ENCODE data around the gene FANCE.

The FANCE gene

GRCh38 chr6:35465646-35466045, 13.5 kb downstream of the FANCE start:
- no peak for FAIRE-seq
- no peak for DNase-seq (ENCODE audit: low spot score)

- FAIRE-seq = no peak
- DNase-seq (ENCODE audit: low spot score) = peak; percentile 97
Observed at GRCh38 chr6:35468181-35468979, 16.2 kb downstream of the FANCE start, which contains the start of gene RPL10A. Gene RPL10A (plus strand): TSS chr6:35468401. CDS start chr6:35468435, 34 bp downstream.

- DNase-seq (ENCODE audit: low spot score) = no peak
- FAIRE-seq = no peak
Observed at GRCh38 chr6:35468980-35469750, 17.0 kb downstream of the FANCE start.

GRCh38 chr6:35469751-35470662, 17.9 kb downstream of the FANCE start:
- DNase-seq (ENCODE audit: low spot score) (peak; percentile 41), FAIRE-seq (no peak)

- DNase-seq (ENCODE audit: low spot score) = no peak
- no peak for FAIRE-seq
Observed at GRCh38 chr6:35470663-35471120, 18.6 kb downstream of the FANCE start.

- FAIRE-seq (no peak), DNase-seq (ENCODE audit: low spot score) (no peak)
Observed at GRCh38 chr6:35471836-35472345, 19.8 kb downstream of the FANCE start.

GRCh38 chr6:35473075-35473849, 21.1 kb downstream of the FANCE start:
- DNase-seq (ENCODE audit: low spot score) (no peak), FAIRE-seq (no peak)

- FAIRE-seq (no peak), DNase-seq (ENCODE audit: low spot score) (no peak)
Observed at GRCh38 chr6:35473850-35474130, 21.7 kb downstream of the FANCE start.

- no peak for DNase-seq (ENCODE audit: low spot score)
- FAIRE-seq = no peak
Observed at GRCh38 chr6:35474131-35474941, 22.2 kb downstream of the FANCE start.

GRCh38 chr6:35474942-35475570, 22.9 kb downstream of the FANCE start:
- DNase-seq (ENCODE audit: low spot score) = no peak
- FAIRE-seq = no peak

- FAIRE-seq (no peak), DNase-seq (ENCODE audit: low spot score) (no peak)
Observed at GRCh38 chr6:35475573-35475972, 23.4 kb downstream of the FANCE start.

- FAIRE-seq (no peak), DNase-seq (ENCODE audit: low spot score) (no peak)
Observed at GRCh38 chr6:35476004-35476403, 23.9 kb downstream of the FANCE start.

GRCh38 chr6:35477028-35477427, 24.9 kb downstream of the FANCE start:
- FAIRE-seq = no peak
- no peak for DNase-seq (ENCODE audit: low spot score)

GRCh38 chr6:35477551-35478179, 25.5 kb downstream of the FANCE start:
- no peak for DNase-seq (ENCODE audit: low spot score)
- no peak for FAIRE-seq

GRCh38 chr6:35478259-35478658, 26.1 kb downstream of the FANCE start:
- FAIRE-seq (no peak), DNase-seq (ENCODE audit: low spot score) (no peak)

GRCh38 chr6:35480176-35480575, 28.0 kb downstream of the FANCE start:
- no peak for FAIRE-seq
- no peak for DNase-seq (ENCODE audit: low spot score)

- DNase-seq (ENCODE audit: low spot score) = no peak
- FAIRE-seq = no peak
Observed at GRCh38 chr6:35481226-35481625, 29.1 kb downstream of the FANCE start.

GRCh38 chr6:35483062-35483461, 30.9 kb downstream of the FANCE start:
- FAIRE-seq = no peak
- no peak for DNase-seq (ENCODE audit: low spot score)

- DNase-seq (ENCODE audit: low spot score) (no peak), FAIRE-seq (no peak)
Observed at GRCh38 chr6:35483490-35483889, 31.4 kb downstream of the FANCE start.
